Cardiac fibroblast (primary cell): ENCODE data around the gene KIF16B.

Source experiments
- DNase-seq, 2 donors: peaks; one replicate each; pipeline versions ENCODE4 v3.0.0 to v3.0.0-alpha.2; 2010; ENCODE audit warnings: low read depth in 2 of 2
- H3K4me3 ChIP-seq, 2 donors: replicated peaks in 1 of 2; 1 replicate in 1 of 2; 2 replicates in 1 of 2; pipeline ENCODE4 v1.5.1; 2011; ENCODE audit warnings: low read depth in 2 of 2, low read length in 2 of 2, mild to moderate bottlenecking in 2 of 2, moderate library complexity in 1 of 2
- CTCF ChIP-seq: IDR thresholded peaks from one replicate; pipeline ENCODE4 v1.5.1; 2011; ENCODE audit warnings: low read depth, mild to moderate bottlenecking, low read length, inconsistent platforms

The KIF16B gene

GRCh38 chr20:16295534-16295933, 277.7 kb downstream of the KIF16B start:
- no peak for DNase-seq
- no peak overlapping the region for H3K4me3 ChIP-seq
- no peak for TF ChIP-seq CTCF

- peak in 1 of 2 donors; percentile 41 for DNase-seq
- H3K4me3 ChIP-seq: no peak overlapping the region
- TF ChIP-seq CTCF: no peak
Observed at GRCh38 chr20:16293590-16293989, 279.7 kb downstream of the KIF16B start.

- no peak overlapping the region for H3K4me3 ChIP-seq
- peak in 1 of 2 donors; percentile 31 for DNase-seq
- no peak for TF ChIP-seq CTCF
Observed at GRCh38 chr20:16292226-16292880, 280.9 kb downstream of the KIF16B start.

- H3K4me3 ChIP-seq: no peak overlapping the region
- no peak for TF ChIP-seq CTCF
- DNase-seq: no peak
Observed at GRCh38 chr20:16290358-16290757, 282.9 kb downstream of the KIF16B start.

- DNase-seq: no peak
- TF ChIP-seq CTCF: no peak
- H3K4me3 ChIP-seq: no peak overlapping the region
Observed at GRCh38 chr20:16287776-16288175, 285.5 kb downstream of the KIF16B start.

GRCh38 chr20:16286601-16287000, 286.6 kb downstream of the KIF16B start:
- TF ChIP-seq CTCF: no peak
- no peak for DNase-seq

More at GRCh38 chr20:16286601-16287000, 286.6 kb downstream of the KIF16B start:
- H3K4me3 ChIP-seq: no peak overlapping the region
